Upper lobe of left lung (tissue), 6 donors: ENCODE results near the gene HSPB2. TPM values are rescaled to one million over a fixed set of nuclear protein-coding genes. Genes with fewer than 3 reads are reported as not detected.

Experiments
- ATAC-seq, 2 donors: fragments of 200-7000 bp; cut with Tn5 transposase; one replicate each; pipeline ENCODE4 v1.9.1; 2022; ENCODE audit warnings: mild to moderate bottlenecking in 2 of 2, moderate library complexity in 2 of 2; ENCODE audit not compliant: low FRiP score in 2 of 2
- DNase-seq, 2 donors: peaks; one replicate each; pipeline ENCODE4 v3.0.0-alpha.2; 2019 to 2020
- H3K27ac ChIP-seq, 4 donors: fragments of 200-600 bp; sonication (generic); one replicate each; pipeline ENCODE4 v1.5.1; 2016 to 2019
- H3K27me3 ChIP-seq, 4 donors: fragments of 200-600 bp; sonication (generic); one replicate each; pipeline ENCODE4 v1.5.1; 2017 to 2019
- H3K36me3 ChIP-seq, 4 donors: fragments of 200-600 bp; sonication (generic); one replicate each; pipeline ENCODE4 v1.5.1; 2016 to 2019
- H3K4me1 ChIP-seq, 4 donors: fragments of 200-600 bp; sonication (generic); one replicate each; pipeline ENCODE4 v1.5.1; 2018 to 2019
- H3K4me3 ChIP-seq, 4 donors: fragments of 200-600 bp; sonication (generic); one replicate each; pipeline ENCODE4 v1.5.1; 2017 to 2019; ENCODE audit warnings: mild to moderate bottlenecking in 2 of 4, moderate library complexity in 1 of 4
- H3K9me3 ChIP-seq, 4 donors: fragments of 200-600 bp; sonication (generic); one replicate each; pipeline ENCODE4 v1.5.1; 2018 to 2019
- CTCF ChIP-seq, 6 experiments: fragments of 450-650 bp in 4 of 6; fragments of 200-600 bp in 2 of 6; sonication (generic) in 2 of 6; IDR thresholded peaks; one replicate each; pipeline ENCODE4 v1.5.1; 2016 to 2019; ENCODE audit warnings: antibody characterized with exemption in 6 of 6
- EP300 ChIP-seq, 4 donors: sonication (generic); formaldehyde crosslinking; IDR thresholded peaks; one replicate each; pipeline ENCODE4 v1.5.1; 2017; ENCODE audit warnings: antibody characterized with exemption in 4 of 4, control low read depth in 2 of 4
- POLR2A ChIP-seq, 4 donors: fragments of 450-650 bp; IDR thresholded peaks; one replicate each; pipeline ENCODE4 v1.5.1; 2016 to 2017; ENCODE audit warnings: antibody characterized with exemption in 4 of 4, mild to moderate bottlenecking in 2 of 4
- POLR2AphosphoS5 ChIP-seq, 2 donors: sonication (generic); formaldehyde crosslinking; IDR thresholded peaks; one replicate each; pipeline ENCODE4 v1.5.1; 2017; ENCODE audit warnings: antibody characterized with exemption in 2 of 2
- WGBS, 2 donors: methylation state at CpG; one replicate each; pipeline ENCODE4 v1.1.5; 2017 to 2018; 5-methylcytosine and 5-hydroxymethylcytosine counted together
- total RNA-seq, 6 donors: library from RNA; depleted of rRNA in 4 of 6; stranded (reverse); fragments of >200 nt in 4 of 6; gene quantifications; one replicate each; pipeline versions ENCODE4 v1.1.0 to v1.2.1, GENCODE V29; 2016 to 2021
- donor health status: DM: no; HTN: no; CAD: no; lungs with moderate emphysema.
- donor health status: DM: no; HTN: yes; CAD: no; lungs with severe emphysema.

Gene HSPB2
- total RNA-seq, 6 donors from 2014 or later = 0.61 to 6.5 (median 1.9) TPM; not detected in 2

- peaks cover 12 to 33% (median 25%) of the 10 kb centered on the region in 4 donors for H3K4me1 ChIP-seq
- H3K36me3 ChIP-seq = no peaks in the 10 kb centered on the region
- H3K4me3 ChIP-seq = peak overlapping the region in 3 of 4 donors; percentile 73 to 82 (median 81)
- H3K9me3 ChIP-seq = no peaks in the 10 kb centered on the region
- ATAC-seq (no peak), DNase-seq (peak in 1 of 2 donors; percentile 37)
- WGBS, 2 donors = 61 to 64% methylated on average over 4 to 7 of the region's 7 CpGs
- TF ChIP-seq POLR2A (IDR thresholded peaks at IDR 0.05) (no peak), CTCF (IDR thresholded peaks at IDR 0.05) (no peak), POLR2AphosphoS5 (IDR thresholded peaks at IDR 0.05) (no peak), EP300 (IDR thresholded peaks at IDR 0.05) (no peak)
- peak overlapping the region; percentile 15 to 73 (median 53) for H3K27ac ChIP-seq
- no peaks in the 10 kb centered on the region for H3K27me3 ChIP-seq
These were observed 25.3 kb downstream of the HSPB2 start for GRCh38 chr11:111937844-111938243.

GRCh38 chr11:111938687-111939160 lies 26.2 kb downstream of the HSPB2 start:
- Histone ChIP-seq H3K4me3 (no peak overlapping the region), H3K27ac (peak overlapping the region in 2 of 4 donors; percentile 41 to 54), H3K4me1 (peaks cover 14 to 33% (median 25%) of the 10 kb centered on the region in 4 donors), H3K9me3 (no peaks in the 10 kb centered on the region), H3K36me3 (no peaks in the 10 kb centered on the region), H3K27me3 (no peaks in the 10 kb centered on the region)
- TF ChIP-seq CTCF (IDR thresholded peaks at IDR 0.05) (no peak), POLR2A (IDR thresholded peaks at IDR 0.05) (no peak), POLR2AphosphoS5 (IDR thresholded peaks at IDR 0.05) (no peak), EP300 (IDR thresholded peaks at IDR 0.05) (no peak)
- no peak for DNase-seq
- 33 to 37% methylated on average over 7 of the region's 7 CpGs for WGBS, 2 donors
- ATAC-seq = peak in 1 of 2 donors; percentile 63

GRCh38 chr11:111939836-111940604 lies 27.5 kb downstream of the HSPB2 start:
- TF ChIP-seq POLR2A (IDR thresholded peaks at IDR 0.05) = no peak
- no peak for TF ChIP-seq EP300 (IDR thresholded peaks at IDR 0.05)
- TF ChIP-seq CTCF (IDR thresholded peaks at IDR 0.05) = no peak
- no peak for TF ChIP-seq POLR2AphosphoS5 (IDR thresholded peaks at IDR 0.05)
- WGBS, 2 donors = 87 to 89% methylated on average over 4 of the region's 4 CpGs
- DNase-seq = no peak
- ATAC-seq = no peak
- Histone ChIP-seq H3K27me3 (no peaks in the 10 kb centered on the region), H3K4me1 (peaks cover 27 to 38% (median 32%) of the 10 kb centered on the region in 4 donors), H3K4me3 (no peak overlapping the region), H3K9me3 (no peaks in the 10 kb centered on the region), H3K36me3 (no peaks in the 10 kb centered on the region), H3K27ac (peak overlapping the region in 1 of 4 donors; percentile 8)

- Histone ChIP-seq H3K27ac (no peak overlapping the region), H3K4me3 (no peak overlapping the region), H3K9me3 (no peaks in the 10 kb centered on the region), H3K4me1 (peaks cover 13 to 28% (median 23%) of the 10 kb centered on the region in 4 donors), H3K27me3 (no peaks in the 10 kb centered on the region), H3K36me3 (no peaks in the 10 kb centered on the region)
- no peak for TF ChIP-seq POLR2A (IDR thresholded peaks at IDR 0.05)
- TF ChIP-seq POLR2AphosphoS5 (IDR thresholded peaks at IDR 0.05) = no peak
- 83 to 86% methylated on average over 5 of the region's 5 CpGs for WGBS, 2 donors
- DNase-seq = no peak
- ATAC-seq = no peak
These were observed 29.4 kb downstream of the HSPB2 start for GRCh38 chr11:111941963-111942362.

GRCh38 chr11:111942829-111943228 lies 30.3 kb downstream of the HSPB2 start:
- 92 to 93% methylated on average over 7 of the region's 7 CpGs for WGBS, 2 donors
- ATAC-seq = no peak
- TF ChIP-seq CTCF (IDR thresholded peaks at IDR 0.05) = no peak
- TF ChIP-seq POLR2AphosphoS5 (IDR thresholded peaks at IDR 0.05) = no peak
- no peak for DNase-seq
- no peaks in the 10 kb centered on the region for H3K9me3 ChIP-seq
- no peaks in the 10 kb centered on the region for H3K36me3 ChIP-seq
- no peaks in the 10 kb centered on the region for H3K27me3 ChIP-seq
- no peak overlapping the region for H3K27ac ChIP-seq
- peaks cover 6 to 28% (median 18%) of the 10 kb centered on the region in 4 donors for H3K4me1 ChIP-seq
- no peak overlapping the region for H3K4me3 ChIP-seq
